Stimulated activated naive CD8-positive, alpha-beta T cell treated with anti-CD3 and anti-CD28 coated beads, Interleukin-15, Interleukin-2, amounts not matched to agents 100 U/mL and 50 U/mL, for 24 hours (primary cell): ENCODE results near the gene RASGRF1.

ENCODE experiments used
- ATAC-seq: fragments of 150-1000 bp; cut with Tn5 transposase; one replicate; pipeline ENCODE4 v1.10.0; 2021
- DNase-seq: peaks from one replicate; pipeline ENCODE4 v3.0.0; 2021

Gene RASGRF1

GRCh38 chr15:78987556-78988360, 102.8 kb downstream of the RASGRF1 start:
- DNase-seq (no peak), ATAC-seq (no peak)

GRCh38 chr15:78985859-78986475, 104.6 kb downstream of the RASGRF1 start:
- ATAC-seq (no peak), DNase-seq (no peak)

GRCh38 chr15:78984041-78984440, 106.5 kb downstream of the RASGRF1 start:
- ATAC-seq (no peak), DNase-seq (no peak)

- ATAC-seq (no peak), DNase-seq (no peak)
Measured at GRCh38 chr15:78983146-78983918, 107.2 kb downstream of the RASGRF1 start.

GRCh38 chr15:78982736-78983135, 107.8 kb downstream of the RASGRF1 start:
- ATAC-seq = no peak
- DNase-seq = no peak

- ATAC-seq (no peak), DNase-seq (no peak)
Measured at GRCh38 chr15:78981532-78982313, 108.9 kb downstream of the RASGRF1 start.

- peak; percentile 25 for ATAC-seq
- DNase-seq = peak; percentile 44
Measured at GRCh38 chr15:78979456-78980320, 110.9 kb downstream of the RASGRF1 start.

- DNase-seq (no peak), ATAC-seq (no peak)
Measured at GRCh38 chr15:78978601-78979179, 111.9 kb downstream of the RASGRF1 start.

GRCh38 chr15:78977591-78978347, 112.8 kb downstream of the RASGRF1 start:
- DNase-seq = no peak
- no peak for ATAC-seq

- ATAC-seq (peak; percentile 60), DNase-seq (no peak)
Measured at GRCh38 chr15:78977091-78977571, 113.4 kb downstream of the RASGRF1 start.

GRCh38 chr15:78976691-78977090, 113.9 kb downstream of the RASGRF1 start:
- ATAC-seq (no peak), DNase-seq (no peak)

- DNase-seq (no peak), ATAC-seq (no peak)
Measured at GRCh38 chr15:78974272-78974918, 116.2 kb downstream of the RASGRF1 start.

GRCh38 chr15:78969687-78970349, 120.8 kb downstream of the RASGRF1 start:
- ATAC-seq (no peak), DNase-seq (no peak)

- DNase-seq = no peak
- ATAC-seq = no peak
Measured at GRCh38 chr15:78968539-78969271, 121.9 kb downstream of the RASGRF1 start.

- DNase-seq = no peak
- ATAC-seq = no peak
Measured at GRCh38 chr15:78968114-78968513, 122.5 kb downstream of the RASGRF1 start.

GRCh38 chr15:78960308-78960707, 130.3 kb downstream of the RASGRF1 start:
- DNase-seq (no peak), ATAC-seq (no peak)

GRCh38 chr15:78959360-78959759, 131.2 kb downstream of the RASGRF1 start:
- DNase-seq (no peak), ATAC-seq (no peak)
